Stomach (tissue), 4 donors: ENCODE measurements around the gene ATXN7L1.

Experiments
- CTCF ChIP-seq, 7 experiments: fragments of 450-650 bp in 4 of 7; fragments of 200-600 bp in 3 of 7; sonication (generic) in 3 of 7; IDR thresholded peaks; one replicate each; pipeline ENCODE4 v1.5.1; 2016 to 2019; ENCODE audit warnings: antibody characterized with exemption in 7 of 7, control low read depth in 2 of 7, mild to moderate bottlenecking in 1 of 7
- EP300 ChIP-seq: sonication (generic); formaldehyde crosslinking; IDR thresholded peaks from one replicate; pipeline ENCODE4 v1.6.1; 2017; ENCODE audit warnings: antibody characterized with exemption
- POLR2A ChIP-seq, 4 donors: fragments of 450-650 bp; IDR thresholded peaks; one replicate each; pipeline ENCODE4 v1.6.1; 2016; ENCODE audit warnings: antibody characterized with exemption in 4 of 4, control low read depth in 2 of 4, mild to moderate bottlenecking in 1 of 4, moderate library complexity in 1 of 4

- TF ChIP-seq POLR2A (IDR thresholded peaks at IDR 0.05) = no peak
- TF ChIP-seq CTCF (IDR thresholded peaks at IDR 0.05) = no peak
- TF ChIP-seq EP300 = no peak
Measured at GRCh38 chr7:105580022-105580740, 296.2 kb downstream of the ATXN7L1 start.
